ENCODE data around the gene FBXW8.

Gene FBXW8

GRCh38 chr12:116910645-116911451 is at the start of gene FBXW8:
Gene FBXW8 (plus strand): TSS chr12:116910950. CDS start chr12:116911038, 88 bp downstream.
- H3K9me3 ChIP-seq (ENCODE audit: control insufficient read depth, low read length), result no peaks in the 10 kb centered on the region
- peak; percentile 87 for DNase-seq (ENCODE audit: low read depth)
- peaks cover 4% of the 10 kb centered on the region for H3K27me3 ChIP-seq (replicated peaks; ENCODE audit: control insufficient read depth, insufficient read depth, low read length)
- peaks cover 6% of the 10 kb centered on the region for H3K4me1 ChIP-seq (ENCODE audit: control insufficient read depth, insufficient read depth, low read length)
- no peaks in the 10 kb centered on the region for H3K36me3 ChIP-seq (ENCODE audit: control insufficient read depth, insufficient read depth, low read length, severe bottlenecking)
- peak within 1 kb of the TSS; percentile 87 for H3K4me3 ChIP-seq (ENCODE audit: low read length)
- H3K9ac ChIP-seq (ENCODE audit: low read length), result peak within 1 kb of the TSS; percentile 93

- no peak overlapping the region for H3K9ac ChIP-seq (ENCODE audit: low read length)
- no peaks in the 10 kb centered on the region for H3K9me3 ChIP-seq (ENCODE audit: control insufficient read depth, low read length)
- peak; percentile 79 for DNase-seq (ENCODE audit: low read depth)
Measured at GRCh38 chr12:116861320-116861719, 49.4 kb upstream of the FBXW8 start.

GRCh38 chr12:116862167-116862566 is 48.6 kb upstream of the FBXW8 start:
- H3K4me1 ChIP-seq (ENCODE audit: control insufficient read depth, insufficient read depth, low read length), result peaks cover 22% of the 10 kb centered on the region

More at GRCh38 chr12:116861320-116861719, 49.4 kb upstream of the FBXW8 start:
- Histone ChIP-seq H3K4me3 (ENCODE audit: low read length) (no peak overlapping the region), H3K4me1 (ENCODE audit: control insufficient read depth, insufficient read depth, low read length) (peaks cover 22% of the 10 kb centered on the region), H3K36me3 (ENCODE audit: control insufficient read depth, insufficient read depth, low read length, severe bottlenecking) (no peaks in the 10 kb centered on the region), H3K27me3 (replicated peaks; ENCODE audit: control insufficient read depth, insufficient read depth, low read length) (peaks cover 25% of the 10 kb centered on the region)

GRCh38 chr12:116863275-116863767 is 47.4 kb upstream of the FBXW8 start:
- H3K36me3 ChIP-seq (ENCODE audit: control insufficient read depth, insufficient read depth, low read length, severe bottlenecking), result no peaks in the 10 kb centered on the region
- peak; percentile 25 for DNase-seq (ENCODE audit: low read depth)
- H3K27me3 ChIP-seq (replicated peaks; ENCODE audit: control insufficient read depth, insufficient read depth, low read length), result peaks cover 14% of the 10 kb centered on the region
- H3K4me1 ChIP-seq (ENCODE audit: control insufficient read depth, insufficient read depth, low read length), result peaks cover 22% of the 10 kb centered on the region
- no peak overlapping the region for H3K4me3 ChIP-seq (ENCODE audit: low read length)
- no peaks in the 10 kb centered on the region for H3K9me3 ChIP-seq (ENCODE audit: control insufficient read depth, low read length)
- no peak overlapping the region for H3K9ac ChIP-seq (ENCODE audit: low read length)

More at GRCh38 chr12:116862167-116862566, 48.6 kb upstream of the FBXW8 start:
- DNase-seq (ENCODE audit: low read depth), result no peak
- Histone ChIP-seq H3K36me3 (ENCODE audit: control insufficient read depth, insufficient read depth, low read length, severe bottlenecking) (no peaks in the 10 kb centered on the region), H3K9me3 (ENCODE audit: control insufficient read depth, low read length) (no peaks in the 10 kb centered on the region), H3K4me3 (ENCODE audit: low read length) (no peak overlapping the region), H3K27me3 (replicated peaks; ENCODE audit: control insufficient read depth, insufficient read depth, low read length) (peaks cover 17% of the 10 kb centered on the region), H3K9ac (ENCODE audit: low read length) (no peak overlapping the region)

GRCh38 chr12:116864371-116865160 is 46.2 kb upstream of the FBXW8 start:
- H3K36me3 ChIP-seq (ENCODE audit: control insufficient read depth, insufficient read depth, low read length, severe bottlenecking), result no peaks in the 10 kb centered on the region
- peak; percentile 82 for DNase-seq (ENCODE audit: low read depth)
- H3K27me3 ChIP-seq (replicated peaks; ENCODE audit: control insufficient read depth, insufficient read depth, low read length), result peaks cover 4% of the 10 kb centered on the region
- peaks cover 22% of the 10 kb centered on the region for H3K4me1 ChIP-seq (ENCODE audit: control insufficient read depth, insufficient read depth, low read length)
- no peaks in the 10 kb centered on the region for H3K9me3 ChIP-seq (ENCODE audit: control insufficient read depth, low read length)
- no peak overlapping the region for H3K4me3 ChIP-seq (ENCODE audit: low read length)
- H3K9ac ChIP-seq (ENCODE audit: low read length), result peak overlapping the region; percentile 30

- Histone ChIP-seq H3K4me3 (ENCODE audit: low read length) (no peak overlapping the region), H3K36me3 (ENCODE audit: control insufficient read depth, insufficient read depth, low read length, severe bottlenecking) (no peaks in the 10 kb centered on the region), H3K4me1 (ENCODE audit: control insufficient read depth, insufficient read depth, low read length) (peaks cover 13% of the 10 kb centered on the region), H3K27me3 (replicated peaks; ENCODE audit: control insufficient read depth, insufficient read depth, low read length) (no peaks in the 10 kb centered on the region), H3K9me3 (ENCODE audit: control insufficient read depth, low read length) (no peaks in the 10 kb centered on the region), H3K9ac (ENCODE audit: low read length) (no peak overlapping the region)
- DNase-seq (ENCODE audit: low read depth), result no peak
Measured at GRCh38 chr12:116867523-116867922, 43.2 kb upstream of the FBXW8 start.

GRCh38 chr12:116870306-116870705 is 40.4 kb upstream of the FBXW8 start:
- Histone ChIP-seq H3K9me3 (ENCODE audit: control insufficient read depth, low read length) (peaks cover 16% of the 10 kb centered on the region), H3K27me3 (replicated peaks; ENCODE audit: control insufficient read depth, insufficient read depth, low read length) (peaks cover 18% of the 10 kb centered on the region), H3K36me3 (ENCODE audit: control insufficient read depth, insufficient read depth, low read length, severe bottlenecking) (no peaks in the 10 kb centered on the region), H3K9ac (ENCODE audit: low read length) (no peak overlapping the region), H3K4me1 (ENCODE audit: control insufficient read depth, insufficient read depth, low read length) (no peaks in the 10 kb centered on the region), H3K4me3 (ENCODE audit: low read length) (no peak overlapping the region)
- DNase-seq (ENCODE audit: low read depth), result no peak

- peaks cover 9% of the 10 kb centered on the region for H3K4me1 ChIP-seq (ENCODE audit: control insufficient read depth, insufficient read depth, low read length)
- no peak overlapping the region for H3K9ac ChIP-seq (ENCODE audit: low read length)
- H3K27me3 ChIP-seq (replicated peaks; ENCODE audit: control insufficient read depth, insufficient read depth, low read length), result peaks cover 41% of the 10 kb centered on the region
- DNase-seq (ENCODE audit: low read depth), result no peak
- H3K4me3 ChIP-seq (ENCODE audit: low read length), result no peak overlapping the region
- peaks cover 16% of the 10 kb centered on the region for H3K9me3 ChIP-seq (ENCODE audit: control insufficient read depth, low read length)
- no peaks in the 10 kb centered on the region for H3K36me3 ChIP-seq (ENCODE audit: control insufficient read depth, insufficient read depth, low read length, severe bottlenecking)
Measured at GRCh38 chr12:116874324-116874995, 36.3 kb upstream of the FBXW8 start.

GRCh38 chr12:116876151-116876869 is 34.4 kb upstream of the FBXW8 start:
- no peak for DNase-seq (ENCODE audit: low read depth)
- Histone ChIP-seq H3K9ac (ENCODE audit: low read length) (no peak overlapping the region), H3K27me3 (replicated peaks; ENCODE audit: control insufficient read depth, insufficient read depth, low read length) (peaks cover 53% of the 10 kb centered on the region), H3K36me3 (ENCODE audit: control insufficient read depth, insufficient read depth, low read length, severe bottlenecking) (no peaks in the 10 kb centered on the region), H3K9me3 (ENCODE audit: control insufficient read depth, low read length) (peaks cover 16% of the 10 kb centered on the region), H3K4me3 (ENCODE audit: low read length) (no peak overlapping the region), H3K4me1 (ENCODE audit: control insufficient read depth, insufficient read depth, low read length) (peaks cover 9% of the 10 kb centered on the region)

- peaks cover 67% of the 10 kb centered on the region for H3K27me3 ChIP-seq (replicated peaks; ENCODE audit: control insufficient read depth, insufficient read depth, low read length)
Measured at GRCh38 chr12:116878567-116879508, 31.9 kb upstream of the FBXW8 start.

More at GRCh38 chr12:116878567-116879508, 31.9 kb upstream of the FBXW8 start:
- Histone ChIP-seq H3K36me3 (ENCODE audit: control insufficient read depth, insufficient read depth, low read length, severe bottlenecking) (no peaks in the 10 kb centered on the region), H3K9ac (ENCODE audit: low read length) (peak overlapping the region; percentile 29), H3K4me1 (ENCODE audit: control insufficient read depth, insufficient read depth, low read length) (peaks cover 9% of the 10 kb centered on the region), H3K9me3 (ENCODE audit: control insufficient read depth, low read length) (peaks cover 15% of the 10 kb centered on the region), H3K4me3 (ENCODE audit: low read length) (peak overlapping the region; percentile 70)
- peak; percentile 45 for DNase-seq (ENCODE audit: low read depth)
